ENCODE data around the gene CIPC. TPM values are rescaled to one million over a fixed set of nuclear protein-coding genes. Genes with fewer than 3 reads are reported as not detected.

The CIPC gene
- total and polyA plus RNA-seq, 2 experiments from 2014 or later = 9.6 to 29.6 TPM

GRCh38 chr14:77058117-77058516 is 39.9 kb upstream of the CIPC start:
- Histone ChIP-seq H3K9me2 (replicated peaks; ENCODE audit: insufficient read depth) (no peaks in the 10 kb centered on the region), H3K4me3 (no peak overlapping the region), H4K20me1 (ENCODE audit: insufficient read depth, poor library complexity, severe bottlenecking) (no peaks in the 10 kb centered on the region), H3K9me3 (ENCODE audit: low read depth) (no peaks in the 10 kb centered on the region), H3K4me1 (ENCODE audit: insufficient read depth) (no peaks in the 10 kb centered on the region), H3K27ac (no peak overlapping the region), H3K79me2 (no peaks in the 10 kb centered on the region), H2AFZ (no peak overlapping the region), H3K36me3 (replicated peaks; ENCODE audit: insufficient read depth, low read depth) (no peaks in the 10 kb centered on the region), H3K27me3 (no peaks in the 10 kb centered on the region), H3K4me2 (no peak overlapping the region)
- TF ChIP-seq, protein P1, sequence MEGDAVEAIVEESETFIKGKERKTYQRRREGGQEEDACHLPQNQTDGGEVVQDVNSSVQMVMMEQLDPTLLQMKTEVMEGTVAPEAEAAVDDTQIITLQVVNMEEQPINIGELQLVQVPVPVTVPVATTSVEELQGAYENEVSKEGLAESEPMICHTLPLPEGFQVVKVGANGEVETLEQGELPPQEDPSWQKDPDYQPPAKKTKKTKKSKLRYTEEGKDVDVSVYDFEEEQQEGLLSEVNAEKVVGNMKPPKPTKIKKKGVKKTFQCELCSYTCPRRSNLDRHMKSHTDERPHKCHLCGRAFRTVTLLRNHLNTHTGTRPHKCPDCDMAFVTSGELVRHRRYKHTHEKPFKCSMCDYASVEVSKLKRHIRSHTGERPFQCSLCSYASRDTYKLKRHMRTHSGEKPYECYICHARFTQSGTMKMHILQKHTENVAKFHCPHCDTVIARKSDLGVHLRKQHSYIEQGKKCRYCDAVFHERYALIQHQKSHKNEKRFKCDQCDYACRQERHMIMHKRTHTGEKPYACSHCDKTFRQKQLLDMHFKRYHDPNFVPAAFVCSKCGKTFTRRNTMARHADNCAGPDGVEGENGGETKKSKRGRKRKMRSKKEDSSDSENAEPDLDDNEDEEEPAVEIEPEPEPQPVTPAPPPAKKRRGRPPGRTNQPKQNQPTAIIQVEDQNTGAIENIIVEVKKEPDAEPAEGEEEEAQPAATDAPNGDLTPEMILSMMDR (IDR thresholded peaks at IDR 0.05; ENCODE audit: poor library complexity) = no peak
- TF ChIP-seq EZH2phosphoT487 (IDR thresholded peaks at IDR 0.05; ENCODE audit: low read depth, severe bottlenecking, unreplicated experiment) (no peak), EZH2 (IDR thresholded peaks at IDR 0.05; ENCODE audit: borderline replicate concordance) (no peak)
- WGBS (ENCODE audit: low lambda C conversion rate, missing lambda C conversion rate) = 67% methylated on average over 9 of the region's 9 CpGs
- DNase-seq (ENCODE audit: low spot score) = no peak

DNA sequence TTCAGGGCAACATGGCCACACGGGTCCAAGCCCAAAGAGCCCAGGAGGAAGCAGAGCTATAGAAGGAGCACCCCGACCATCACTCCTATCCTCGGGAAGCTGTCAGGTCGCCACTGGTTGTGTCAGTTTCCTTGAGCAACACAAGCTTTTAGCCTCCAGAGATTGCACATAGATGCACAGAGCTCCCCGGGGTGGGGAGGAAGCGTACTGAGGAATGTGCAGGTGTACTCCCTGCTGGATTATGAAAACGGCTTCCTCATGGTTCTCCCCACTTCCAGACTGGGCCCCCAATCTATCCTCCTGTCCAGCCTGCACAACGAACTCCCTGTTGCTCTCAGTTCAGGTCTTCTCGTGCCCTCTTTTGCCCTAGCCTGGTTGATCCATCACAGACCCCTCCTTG is 39.3 kb upstream of the CIPC start:
- H3K4me3 ChIP-seq = no peak overlapping the region
- no peak overlapping the region for H2AFZ ChIP-seq
- no peaks in the 10 kb centered on the region for H4K20me1 ChIP-seq (ENCODE audit: insufficient read depth, poor library complexity, severe bottlenecking)
- no peak overlapping the region for H3K4me2 ChIP-seq
- H3K9me3 ChIP-seq (ENCODE audit: low read depth) = no peaks in the 10 kb centered on the region
- H3K4me1 ChIP-seq (ENCODE audit: insufficient read depth) = no peaks in the 10 kb centered on the region
- H3K9me2 ChIP-seq (replicated peaks; ENCODE audit: insufficient read depth) = no peaks in the 10 kb centered on the region
- no peaks in the 10 kb centered on the region for H3K79me2 ChIP-seq
- H3K27me3 ChIP-seq = no peaks in the 10 kb centered on the region
- H3K27ac ChIP-seq = no peak overlapping the region
- no peaks in the 10 kb centered on the region for H3K36me3 ChIP-seq (replicated peaks; ENCODE audit: insufficient read depth, low read depth)
- WGBS (ENCODE audit: low lambda C conversion rate, missing lambda C conversion rate) = 89% methylated on average over 9 of the region's 9 CpGs
- no peak for DNase-seq (ENCODE audit: low spot score)
- TF ChIP-seq, protein P1 (IDR thresholded peaks at IDR 0.05; ENCODE audit: poor library complexity) = no peak
- no peak for TF ChIP-seq EZH2 (IDR thresholded peaks at IDR 0.05; ENCODE audit: borderline replicate concordance)
- TF ChIP-seq EZH2phosphoT487 (IDR thresholded peaks at IDR 0.05; ENCODE audit: low read depth, severe bottlenecking, unreplicated experiment) = no peak

GRCh38 chr14:77059276-77059915 is 38.7 kb upstream of the CIPC start:
- Histone ChIP-seq H3K4me3 (no peak overlapping the region), H3K9me3 (ENCODE audit: low read depth) (no peaks in the 10 kb centered on the region), H3K4me2 (no peak overlapping the region), H3K79me2 (no peaks in the 10 kb centered on the region), H3K9me2 (replicated peaks; ENCODE audit: insufficient read depth) (no peaks in the 10 kb centered on the region), H2AFZ (no peak overlapping the region), H3K27ac (no peak overlapping the region), H3K36me3 (replicated peaks; ENCODE audit: insufficient read depth, low read depth) (no peaks in the 10 kb centered on the region), H4K20me1 (ENCODE audit: insufficient read depth, poor library complexity, severe bottlenecking) (no peaks in the 10 kb centered on the region), H3K4me1 (ENCODE audit: insufficient read depth) (no peaks in the 10 kb centered on the region), H3K27me3 (no peaks in the 10 kb centered on the region)
- 43% methylated on average over 12 of the region's 12 CpGs for WGBS (ENCODE audit: low lambda C conversion rate, missing lambda C conversion rate)
- TF ChIP-seq, protein P1 (IDR thresholded peaks at IDR 0.05; ENCODE audit: poor library complexity) = peak; percentile 20
- TF ChIP-seq EZH2 (IDR thresholded peaks at IDR 0.05; ENCODE audit: borderline replicate concordance) = no peak
- DNase-seq (ENCODE audit: low spot score) = peak; percentile 60
